SU-DHL-6 (cell line): ENCODE results near the gene GPR132.
"Not testable (repeated sequence)": the region's sequence is repeated elsewhere in the genome, so short reads cannot be mapped to it uniquely, and the experiment has no call there.

ENCODE experiments used
- H2AFZ ChIP-seq: fragments of 200-600 bp; sonication (generic); 2 replicates; pipeline ENCODE4 v1.6.1; 2014; ENCODE audit warnings: low read depth, mild to moderate bottlenecking, moderate library complexity, mixed read lengths, antibody characterized with exemption, low read length; ENCODE audit not compliant: severe bottlenecking
- H3F3A ChIP-seq: fragments of 200-600 bp; shearing (Covaris generic); 2 replicates; pipeline ENCODE4 v1.6.0; 2016; ENCODE audit warnings: antibody characterized with exemption, mild to moderate bottlenecking; ENCODE audit not compliant: insufficient read depth
- H3K27ac ChIP-seq: fragments of 200-600 bp; sonication (generic); 2 replicates; pipeline ENCODE4 v1.5.1; 2016; ENCODE audit warnings: low read depth, mild to moderate bottlenecking, low read length, moderate library complexity, mixed read lengths
- H3K27me3 ChIP-seq: fragments of 200-600 bp; sonication (generic), shearing (Covaris generic); 2 replicates; pipeline ENCODE4 v1.6.0; 2014; ENCODE audit warnings: mild to moderate bottlenecking, low read length
- H3K36me3 ChIP-seq: fragments of 200-600 bp; sonication (generic); 2 replicates; pipeline ENCODE4 v1.6.1; 2014; ENCODE audit warnings: mild to moderate bottlenecking, low read length, mixed read lengths
- H3K4me2 ChIP-seq: fragments of 300-600, 200-600 bp; shearing (Covaris generic), sonication (generic); 2 replicates; pipeline ENCODE4 v1.6.0; 2014; ENCODE audit warnings: low read length, low read depth, mild to moderate bottlenecking; ENCODE audit not compliant: poor library complexity, severe bottlenecking
- H3K4me3 ChIP-seq: fragments of 200-600 bp; sonication (generic); 2 replicates; pipeline ENCODE4 v1.5.1; 2014; ENCODE audit warnings: antibody characterized with exemption, low read length, mild to moderate bottlenecking, mixed read lengths; ENCODE audit not compliant: insufficient read depth, poor library complexity, severe bottlenecking
- H3K79me2 ChIP-seq: fragments of 200-600 bp; sonication (generic); 2 replicates; pipeline ENCODE4 v1.6.1; 2014; ENCODE audit warnings: mild to moderate bottlenecking, low read length, moderate library complexity; ENCODE audit not compliant: insufficient read depth
- H3K9ac ChIP-seq: fragments of 200-600 bp; sonication (generic); 2 replicates; pipeline ENCODE4 v1.7.0; 2014; ENCODE audit warnings: mild to moderate bottlenecking, low read length
- H3K9me2 ChIP-seq: fragments of 200-600 bp; sonication (generic); replicated peaks from 2 replicates; pipeline ENCODE4 v1.6.1; 2014; ENCODE audit warnings: low read length; ENCODE audit not compliant: insufficient read depth
- H3K9me3 ChIP-seq: fragments of 200-600 bp; sonication (generic); 2 replicates; pipeline ENCODE4 v1.6.1; 2014; ENCODE audit warnings: low read length, mixed read lengths; ENCODE audit not compliant: insufficient read depth
- H4K20me1 ChIP-seq: fragments of 200-600 bp; sonication (generic); 2 replicates; pipeline ENCODE4 v1.6.1; 2014; ENCODE audit warnings: low read depth, mild to moderate bottlenecking, antibody characterized with exemption, low read length, moderate library complexity, mixed read lengths
- EZH2phosphoT487 ChIP-seq: fragments of 200-600 bp; sonication (generic), shearing (Covaris generic); conservative IDR thresholded peaks from 2 replicates; pipeline ENCODE4 v1.6.1; 2018; ENCODE audit warnings: mild to moderate bottlenecking, antibody characterized with exemption, low read length, moderate library complexity, mixed read lengths
- TF ChIP-seq, protein P1 (sequence below): fragments of 200-600 bp; sonication (generic); IDR thresholded peaks from one replicate; pipeline ENCODE4 v1.5.1; 2017; ENCODE audit warnings: antibody characterized with exemption, mild to moderate bottlenecking, low read length, moderate library complexity; ENCODE audit not compliant: insufficient read depth, poor library complexity, severe bottlenecking

GPR132 gene

DNA sequence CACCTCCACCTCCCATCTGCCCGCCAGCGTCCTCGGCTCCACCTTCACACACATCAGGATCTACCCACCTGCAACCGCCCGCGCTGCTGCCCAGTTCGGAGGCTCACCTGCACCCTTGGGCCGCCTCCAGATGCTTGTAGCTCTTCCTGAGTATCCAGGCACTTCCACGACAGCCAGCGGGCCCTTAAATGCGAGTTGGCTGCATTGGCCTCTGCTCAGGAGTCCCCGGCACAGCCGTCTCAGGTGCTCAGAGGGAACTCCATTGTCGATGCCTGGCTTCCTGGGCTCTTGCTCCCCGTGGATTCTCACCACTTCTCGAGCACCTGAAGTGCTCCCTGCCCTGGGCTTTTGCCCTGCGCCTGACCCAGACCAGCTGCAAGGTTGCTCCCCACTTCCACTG is 22.4 kb downstream of the GPR132 start:
- no peaks in the 10 kb centered on the region for H3K27me3 ChIP-seq
- H3K4me3 ChIP-seq = no peak overlapping the region
- H4K20me1 ChIP-seq = no peaks in the 10 kb centered on the region
- H3F3A ChIP-seq = no peaks in the 10 kb centered on the region
- TF ChIP-seq, protein P1, sequence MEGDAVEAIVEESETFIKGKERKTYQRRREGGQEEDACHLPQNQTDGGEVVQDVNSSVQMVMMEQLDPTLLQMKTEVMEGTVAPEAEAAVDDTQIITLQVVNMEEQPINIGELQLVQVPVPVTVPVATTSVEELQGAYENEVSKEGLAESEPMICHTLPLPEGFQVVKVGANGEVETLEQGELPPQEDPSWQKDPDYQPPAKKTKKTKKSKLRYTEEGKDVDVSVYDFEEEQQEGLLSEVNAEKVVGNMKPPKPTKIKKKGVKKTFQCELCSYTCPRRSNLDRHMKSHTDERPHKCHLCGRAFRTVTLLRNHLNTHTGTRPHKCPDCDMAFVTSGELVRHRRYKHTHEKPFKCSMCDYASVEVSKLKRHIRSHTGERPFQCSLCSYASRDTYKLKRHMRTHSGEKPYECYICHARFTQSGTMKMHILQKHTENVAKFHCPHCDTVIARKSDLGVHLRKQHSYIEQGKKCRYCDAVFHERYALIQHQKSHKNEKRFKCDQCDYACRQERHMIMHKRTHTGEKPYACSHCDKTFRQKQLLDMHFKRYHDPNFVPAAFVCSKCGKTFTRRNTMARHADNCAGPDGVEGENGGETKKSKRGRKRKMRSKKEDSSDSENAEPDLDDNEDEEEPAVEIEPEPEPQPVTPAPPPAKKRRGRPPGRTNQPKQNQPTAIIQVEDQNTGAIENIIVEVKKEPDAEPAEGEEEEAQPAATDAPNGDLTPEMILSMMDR = no peak
- TF ChIP-seq EZH2phosphoT487 = no peak
- no peak overlapping the region for H2AFZ ChIP-seq
- H3K9ac ChIP-seq = no peak overlapping the region
- H3K36me3 ChIP-seq = no peaks in the 10 kb centered on the region
- H3K27ac ChIP-seq = no peak overlapping the region
- H3K79me2 ChIP-seq = no peaks in the 10 kb centered on the region
- no peaks in the 10 kb centered on the region for H3K9me2 ChIP-seq
- no peaks in the 10 kb centered on the region for H3K9me3 ChIP-seq
- H3K4me2 ChIP-seq = no peak overlapping the region

DNA sequence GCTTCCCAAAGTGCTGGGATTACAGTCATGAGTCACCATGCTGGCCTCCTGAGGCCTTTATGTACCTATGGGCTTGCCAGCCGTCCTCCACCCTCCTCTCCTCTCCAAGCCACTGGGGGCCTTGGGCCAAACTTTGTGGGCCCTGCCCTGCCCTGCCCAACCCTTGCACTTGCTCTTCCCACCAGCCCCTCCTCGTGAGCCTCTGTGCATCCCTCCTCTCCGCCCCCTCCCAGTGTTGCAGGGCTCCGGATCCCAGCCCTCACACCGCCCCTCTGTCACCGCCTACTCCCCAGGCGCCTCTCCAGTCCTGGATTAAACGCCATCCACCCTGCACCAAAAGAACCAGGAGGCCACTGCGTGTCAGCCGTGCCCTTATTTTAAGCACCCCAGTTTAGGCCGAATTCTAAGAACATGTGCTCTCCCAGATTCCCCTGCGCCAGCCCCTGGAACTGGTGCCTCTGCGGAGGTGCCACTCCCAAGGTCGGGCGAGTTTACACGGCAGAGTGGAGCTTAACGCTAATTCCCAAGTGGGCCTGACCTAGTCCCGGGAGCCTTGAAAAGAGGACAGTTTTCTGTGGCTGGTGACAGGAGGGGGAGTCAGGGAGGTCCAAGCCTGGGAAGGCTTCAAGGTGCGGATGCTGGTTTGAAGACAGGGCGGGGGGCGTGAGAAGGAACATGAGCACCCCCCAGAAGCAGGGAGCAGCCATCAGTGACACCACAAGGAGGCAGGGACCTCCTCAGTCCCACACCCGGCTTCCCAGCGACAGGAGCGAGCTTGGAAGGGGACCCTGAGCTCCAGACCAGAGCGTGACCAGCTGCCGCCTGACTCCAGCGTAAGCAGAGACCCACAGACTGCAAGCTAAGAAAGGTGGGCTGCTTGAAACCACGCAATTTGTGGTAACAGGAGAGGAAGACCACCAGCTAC is 23.1 kb downstream of the GPR132 start:
- Histone ChIP-seq H3K9me2 (no peaks in the 10 kb centered on the region), H3K27ac (no peak overlapping the region), H3K9ac (no peak overlapping the region), H3K4me3 (no peak overlapping the region), H3F3A (no peaks in the 10 kb centered on the region), H3K79me2 (no peaks in the 10 kb centered on the region), H3K36me3 (no peaks in the 10 kb centered on the region), H3K4me2 (no peak overlapping the region), H2AFZ (no peak overlapping the region), H4K20me1 (no peaks in the 10 kb centered on the region), H3K9me3 (no peaks in the 10 kb centered on the region), H3K27me3 (no peaks in the 10 kb centered on the region)
- TF ChIP-seq EZH2phosphoT487 = no peak
- TF ChIP-seq, protein P1 = no peak

DNA sequence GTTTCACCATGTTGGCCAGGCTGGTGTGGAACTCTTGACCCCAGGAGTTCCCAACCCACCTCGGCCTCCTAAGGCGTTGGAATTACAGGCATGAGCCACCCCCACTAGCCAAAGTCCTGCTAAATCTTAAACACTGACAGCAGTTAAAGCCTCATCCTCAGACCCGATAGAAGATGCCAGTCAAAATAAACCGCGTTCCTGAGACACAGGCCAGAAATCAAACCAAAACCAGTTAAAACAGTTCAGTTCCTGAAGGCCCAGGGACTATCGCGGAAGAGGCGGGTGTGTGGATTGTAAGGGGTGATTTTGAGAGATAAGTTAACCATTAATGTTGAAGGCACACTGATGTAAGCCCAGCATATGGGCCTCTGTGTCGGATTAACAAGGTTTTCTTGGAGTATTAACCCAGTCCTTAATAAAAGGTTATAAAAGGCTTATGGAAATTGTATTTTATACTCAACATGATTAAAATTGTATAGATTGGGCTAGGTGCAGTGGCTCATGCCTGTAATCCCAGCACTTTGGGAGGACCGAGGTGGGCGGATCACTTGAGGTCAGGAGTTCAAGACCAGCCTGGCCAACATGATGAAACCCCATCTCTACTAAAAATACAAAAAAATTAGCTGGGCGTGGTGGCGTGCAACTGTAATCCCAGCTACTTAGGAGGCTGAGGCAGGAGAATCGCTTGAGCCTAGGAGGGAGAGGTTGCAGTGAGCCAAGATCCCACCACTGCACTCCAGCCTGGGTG is 25.6 kb downstream of the GPR132 start:
- H3K9ac ChIP-seq = no peak overlapping the region
- no peaks in the 10 kb centered on the region for H3K79me2 ChIP-seq
- no peaks in the 10 kb centered on the region for H3K27me3 ChIP-seq
- no peak overlapping the region for H3K27ac ChIP-seq
- H3K36me3 ChIP-seq = no peaks in the 10 kb centered on the region
- H2AFZ ChIP-seq = no peak overlapping the region
- H3K4me2 ChIP-seq = no peak overlapping the region
- H3K4me3 ChIP-seq = no peak overlapping the region
- TF ChIP-seq, protein P1 = no peak
- TF ChIP-seq EZH2phosphoT487 = no peak
- H4K20me1 ChIP-seq = no peaks in the 10 kb centered on the region
- H3F3A ChIP-seq = no peaks in the 10 kb centered on the region
- no peaks in the 10 kb centered on the region for H3K9me3 ChIP-seq
- H3K9me2 ChIP-seq = no peaks in the 10 kb centered on the region

DNA sequence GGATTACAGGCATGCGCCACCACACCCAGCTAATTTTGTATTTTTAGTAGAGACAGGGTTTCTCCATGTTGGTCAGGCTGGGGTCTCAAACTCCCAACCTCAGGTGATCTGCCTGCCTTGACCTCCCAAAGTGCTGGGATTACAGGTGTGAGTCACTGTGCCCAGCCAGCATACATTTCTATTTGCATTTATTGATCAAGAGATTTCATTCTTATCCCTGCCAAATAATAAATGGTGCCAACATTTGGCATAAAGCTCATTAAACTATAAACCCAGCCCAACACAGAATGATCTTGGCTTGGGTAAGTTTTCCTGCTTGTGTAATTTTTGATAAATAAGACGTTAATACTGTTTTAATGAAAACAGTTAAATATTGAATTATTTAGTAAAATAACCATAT is 29.6 kb downstream of the GPR132 start:
- not testable (repeated sequence) for H3K4me2 ChIP-seq, H4K20me1 ChIP-seq, H3K79me2 ChIP-seq, H3K36me3 ChIP-seq, H3K9me3 ChIP-seq, H3K4me3 ChIP-seq, H3K27ac ChIP-seq, H3K9ac ChIP-seq, H3K9me2 ChIP-seq, H3K27me3 ChIP-seq, H2AFZ ChIP-seq, H3F3A ChIP-seq
